Measurements from ENCODE around the gene FBN1.

GRCh38 chr15:48527517-48527916 lies 118.0 kb downstream of the FBN1 start:
- TF ChIP-seq CTCF (IDR thresholded peaks at IDR 0.05; ENCODE audit: low read length) (no peak), EZH2phosphoT487 (IDR thresholded peaks at IDR 0.05; ENCODE audit: low read length) (no peak), EZH2 (optimal IDR thresholded peaks at IDR 0.05; ENCODE audit: low read depth, low read length) (no peak)

Data from MM.1S (cell line).